HG02840 (cell line): ENCODE data around the gene ESPN.
"Not testable (repeated sequence)": the region's sequence is repeated elsewhere in the genome, so short reads cannot be mapped to it uniquely, and the experiment has no call there.

Experiments
- ATAC-seq: cut with Tn5 transposase; IDR thresholded peaks from one replicate; pipeline ENCODE4 v1.9.1; 2021; ENCODE audit warnings: mild to moderate bottlenecking, moderate library complexity, moderate number of reproducible peaks; ENCODE audit not compliant: unreplicated experiment, low FRiP score

Gene ESPN

GRCh38 chr1:6426277-6426971 is 1.8 kb downstream of the ESPN start:
- no peak for ATAC-seq

GRCh38 chr1:6426972-6427350 is 2.4 kb downstream of the ESPN start:
- no peak for ATAC-seq

GRCh38 chr1:6427441-6428390 is 3.1 kb downstream of the ESPN start:
- no peak for ATAC-seq

- not testable (repeated sequence) for ATAC-seq
These were observed 3.9 kb downstream of the ESPN start for GRCh38 chr1:6428453-6428852.

DNA sequence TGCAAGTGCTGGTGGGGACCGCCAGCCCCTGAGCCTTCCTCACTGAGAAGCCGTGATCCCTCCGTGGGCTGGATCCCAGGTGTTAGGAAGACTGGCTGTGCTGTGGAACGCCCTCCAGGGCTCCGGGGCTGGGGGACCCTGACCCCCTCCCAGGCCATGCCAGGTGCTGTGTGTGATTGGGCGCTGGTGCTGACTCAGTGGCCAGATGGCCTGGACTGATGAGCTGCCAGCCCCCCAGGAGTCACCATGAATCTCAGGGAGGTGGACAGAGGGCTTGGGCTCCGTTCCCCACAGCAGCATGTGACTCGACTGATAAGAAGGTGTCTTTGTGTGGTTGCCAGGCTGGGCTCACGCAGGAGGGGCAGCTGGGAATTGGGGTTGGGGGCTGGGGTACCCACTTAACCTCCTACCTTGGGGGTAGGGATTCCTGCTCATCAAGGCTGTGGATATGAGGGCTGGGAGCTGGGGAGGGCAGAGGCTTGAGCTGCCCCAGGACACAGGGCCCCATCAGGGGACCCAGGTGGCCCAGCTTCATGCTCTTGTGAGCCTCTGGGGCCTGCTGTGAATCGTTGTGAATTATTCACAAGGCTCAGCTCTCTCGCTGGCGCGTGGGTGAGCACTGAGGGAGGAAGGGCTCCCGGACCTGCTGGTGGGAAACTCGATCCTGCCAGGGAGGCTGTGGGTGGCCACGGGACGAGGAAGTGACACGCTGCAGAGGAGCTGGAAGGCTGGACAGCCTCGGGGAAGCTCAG is 5.3 kb downstream of the ESPN start:
- ATAC-seq: not testable (repeated sequence)

- ATAC-seq: not testable (repeated sequence)
These were observed 7.3 kb downstream of the ESPN start for GRCh38 chr1:6431645-6432579.

DNA sequence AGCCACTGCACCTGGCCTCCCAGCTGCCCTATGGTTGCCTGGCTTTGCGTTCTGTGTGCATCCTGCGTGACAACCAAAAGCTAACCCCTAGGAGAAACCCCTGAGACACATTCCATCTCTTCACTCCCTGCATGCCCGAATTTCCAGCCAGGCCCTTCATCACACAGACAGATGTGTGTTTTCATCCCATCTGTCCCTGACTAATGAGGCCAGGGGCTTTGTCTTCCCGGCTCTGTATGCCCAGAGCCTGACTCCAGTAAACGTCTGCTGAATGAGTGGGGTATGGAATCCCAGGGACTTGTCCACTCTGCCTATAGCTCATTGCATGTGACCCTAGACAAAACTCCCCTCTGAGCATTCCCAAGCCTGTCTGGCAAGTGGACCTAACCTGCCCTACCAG is 9.6 kb downstream of the ESPN start:
- no peak for ATAC-seq

DNA sequence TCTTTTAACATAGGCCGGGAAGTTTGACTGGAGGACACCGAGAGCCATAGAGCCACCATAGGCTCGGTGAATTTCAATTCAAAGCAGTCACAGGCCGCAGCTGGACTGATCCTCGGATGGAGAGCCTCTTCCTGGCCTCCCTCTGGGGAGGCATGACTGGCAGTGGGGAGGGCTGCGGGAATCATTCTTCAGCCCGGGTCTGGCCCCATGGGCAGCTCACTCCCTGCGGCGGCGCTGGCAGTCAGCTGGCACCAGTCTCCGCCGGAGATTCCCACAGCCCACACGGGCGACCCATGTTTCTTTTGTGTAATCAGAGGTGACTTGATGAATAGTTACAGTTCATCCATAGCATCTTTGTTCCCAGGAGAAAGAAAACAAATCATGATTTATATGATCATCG is 10.6 kb downstream of the ESPN start:
- no peak for ATAC-seq

GRCh38 chr1:6435547-6435946 is 11.0 kb downstream of the ESPN start:
- no peak for ATAC-seq

DNA sequence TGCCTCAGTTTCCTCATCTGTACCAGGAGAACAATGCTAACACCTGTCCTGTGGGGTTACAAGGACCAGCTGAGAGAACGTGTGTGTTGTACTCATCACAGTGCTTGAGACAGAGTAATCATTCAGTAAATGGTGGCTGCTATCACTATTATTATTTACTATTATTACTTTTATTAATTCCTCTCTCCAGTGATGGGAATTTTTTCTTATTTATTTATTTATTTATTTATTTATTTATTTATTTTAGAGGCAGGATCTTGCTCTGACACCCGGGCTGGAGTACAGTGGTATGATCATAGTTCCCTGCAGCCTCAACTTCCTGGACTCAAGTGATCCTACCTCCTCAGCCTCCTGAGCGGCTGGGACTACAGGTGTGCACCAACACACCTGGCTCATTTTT is 11.7 kb downstream of the ESPN start:
- ATAC-seq: not testable (repeated sequence)

DNA sequence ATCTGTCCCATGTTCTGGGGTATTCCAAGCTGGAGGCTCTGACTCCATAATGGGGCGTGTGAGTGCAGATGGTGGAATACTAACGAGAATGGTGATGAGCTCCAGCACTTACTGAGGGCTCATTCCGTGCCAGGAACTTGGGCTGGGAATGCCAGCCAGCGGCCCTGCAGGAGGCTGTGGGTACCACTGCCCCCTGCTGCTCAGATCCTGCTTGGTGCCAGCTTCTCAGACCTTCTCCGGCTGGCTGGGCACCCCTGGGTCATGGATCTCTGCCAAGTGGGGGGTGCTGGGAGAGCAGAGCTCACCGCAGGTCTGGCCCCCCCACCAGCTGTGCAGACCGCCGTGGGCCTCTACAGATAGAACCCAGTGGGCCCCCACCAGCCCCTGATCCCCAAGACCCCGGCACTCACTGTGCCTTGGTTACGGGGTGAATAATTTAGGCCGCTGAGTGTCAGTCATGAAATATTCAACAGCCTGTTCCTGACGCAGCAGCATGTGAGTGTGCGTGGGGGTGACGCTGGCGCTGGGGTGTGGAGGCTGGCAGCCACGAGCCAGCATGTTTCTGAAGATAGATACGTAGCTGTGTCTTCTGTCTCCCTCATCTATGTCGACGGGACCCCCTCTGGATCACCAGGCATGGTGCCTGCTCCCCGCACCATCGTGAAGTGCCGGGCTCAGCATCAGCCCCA is 12.6 kb downstream of the ESPN start:
- ATAC-seq: not testable (repeated sequence)

- no peak for ATAC-seq
These were observed 13.5 kb downstream of the ESPN start for GRCh38 chr1:6438047-6438525.

- no peak for ATAC-seq
These were observed 15.9 kb downstream of the ESPN start for GRCh38 chr1:6440198-6441126.

DNA sequence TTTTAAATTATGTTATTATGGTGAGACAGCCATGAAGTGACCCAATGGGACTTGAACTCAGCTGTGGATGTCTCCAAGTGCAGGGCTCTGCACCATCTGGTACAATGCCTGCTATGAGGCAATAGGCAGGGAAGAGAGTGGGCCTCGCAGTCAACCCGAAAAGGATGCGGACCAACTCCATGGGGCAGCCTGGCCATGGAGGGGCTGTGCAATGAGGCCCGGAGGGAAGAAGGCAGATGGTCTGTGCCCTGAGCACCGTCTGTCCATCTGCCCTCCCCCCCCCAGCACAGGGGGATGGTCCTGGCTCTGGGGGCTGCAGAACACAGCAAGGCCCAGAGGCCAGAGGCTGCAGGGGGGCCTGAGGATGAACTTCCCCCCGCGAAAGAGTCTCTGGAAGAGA is 17.0 kb downstream of the ESPN start:
- ATAC-seq: no peak

DNA sequence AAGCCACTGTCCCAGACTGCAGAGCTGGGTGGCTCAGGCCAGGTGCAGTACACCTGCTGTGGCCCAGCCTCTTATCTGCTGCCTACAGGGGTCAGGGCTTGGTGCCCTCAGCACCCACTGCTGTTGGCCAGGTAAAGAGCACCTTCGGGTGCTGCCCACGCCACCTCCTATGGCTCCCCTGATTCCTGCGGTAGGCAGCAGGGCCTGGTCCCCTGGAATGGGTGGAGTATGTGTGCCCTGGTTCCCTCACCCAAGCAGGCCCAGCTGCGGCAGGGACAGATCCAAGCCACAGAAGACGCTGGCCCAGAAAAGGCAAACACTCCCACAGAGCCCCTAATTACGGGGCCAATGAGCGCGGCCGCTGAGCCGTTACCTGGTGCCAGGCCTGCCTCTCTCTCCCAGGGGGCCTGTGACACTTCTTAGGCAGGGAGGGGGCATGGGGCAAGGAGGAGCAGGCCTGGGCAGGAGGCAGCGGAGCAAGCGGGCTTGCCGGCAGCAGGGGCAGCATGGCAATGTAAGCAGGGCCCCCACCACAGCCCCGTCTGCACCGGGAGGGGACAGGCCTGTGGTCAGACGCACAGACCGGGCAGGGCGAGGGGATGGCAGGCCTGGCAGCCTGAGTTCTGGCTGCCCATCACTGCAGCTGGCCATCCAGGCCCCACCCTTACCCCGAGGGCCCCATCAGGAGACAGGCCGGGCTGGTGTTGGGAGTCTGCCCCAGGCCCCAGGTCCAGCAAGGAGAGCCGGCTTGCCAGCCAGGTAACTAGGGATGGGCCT is 19.0 kb downstream of the ESPN start:
- no peak for ATAC-seq

DNA sequence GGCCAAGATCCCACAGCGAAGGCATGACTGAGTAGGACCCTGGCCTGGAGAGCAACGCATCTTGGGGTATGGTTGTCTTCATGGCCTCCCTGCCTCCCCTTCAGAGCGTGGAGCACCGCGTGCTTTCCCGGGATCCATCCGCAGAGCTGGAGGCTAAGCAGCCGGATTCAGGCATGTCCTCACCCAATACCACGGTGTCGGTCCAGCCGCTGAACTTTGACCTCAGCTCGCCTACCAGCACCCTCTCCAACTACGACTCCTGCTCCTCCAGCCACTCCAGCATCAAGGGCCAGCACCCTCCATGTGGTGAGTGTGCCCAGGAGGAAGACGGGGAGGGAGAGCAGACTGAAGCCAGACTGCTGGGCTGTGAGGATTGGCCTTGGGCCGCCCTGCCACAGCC is 19.8 kb downstream of the ESPN start:
- no peak for ATAC-seq

- ATAC-seq: no peak
These were observed 20.6 kb downstream of the ESPN start for GRCh38 chr1:6445062-6445763.
